Neural cell (in vitro differentiated cells): ENCODE results near the gene GLB1L2. TPM values are rescaled to one million over a fixed set of nuclear protein-coding genes. Genes with fewer than 3 reads are reported as not detected.

Source experiments
- H2AFZ ChIP-seq: fragments of 200-600, 300-800 bp; sonication (generic), shearing (Covaris generic); 2 replicates; pipeline ENCODE4 v1.6.0; 2014; ENCODE audit warnings: low read depth, mild to moderate bottlenecking, antibody characterized with exemption, low read length, moderate library complexity
- H3F3A ChIP-seq: fragments of 200-600 bp; shearing (Covaris generic); 2 replicates; pipeline ENCODE4 v1.6.1; 2016; ENCODE audit warnings: mild to moderate bottlenecking, moderate library complexity, mixed read lengths, antibody characterized with exemption, low read length; ENCODE audit not compliant: insufficient read depth, poor library complexity, severe bottlenecking
- H3K27ac ChIP-seq: fragments of 200-600, 300-800 bp; sonication (generic), shearing (Covaris generic); 2 replicates; pipeline ENCODE4 v1.5.1; 2014; ENCODE audit warnings: mild to moderate bottlenecking, low read length, moderate library complexity
- H3K27me3 ChIP-seq: fragments of 300-800, 200-600 bp; sonication (generic), shearing (Covaris generic); 2 replicates; pipeline ENCODE4 v1.6.0; 2014; ENCODE audit warnings: mild to moderate bottlenecking, low read depth, low read length, moderate library complexity; ENCODE audit not compliant: insufficient read depth
- H3K36me3 ChIP-seq: fragments of 300-800, 200-600 bp; sonication (generic), shearing (Covaris generic); 2 replicates; pipeline ENCODE4 v1.5.1; 2014; ENCODE audit warnings: mild to moderate bottlenecking, antibody characterized with exemption, low read length, moderate library complexity; ENCODE audit not compliant: insufficient read depth
- H3K4me2 ChIP-seq: fragments of 300-800, 200-600 bp; sonication (generic), shearing (Covaris generic); 2 replicates; pipeline ENCODE4 v1.6.0; 2014; ENCODE audit warnings: mild to moderate bottlenecking, low read length
- H3K4me3 ChIP-seq: fragments of 300-800, 200-600 bp; sonication (generic), shearing (Covaris generic); 2 replicates; pipeline ENCODE4 v1.5.1; 2014; ENCODE audit warnings: mild to moderate bottlenecking, low read length, moderate library complexity
- H3K79me2 ChIP-seq: fragments of 200-600 bp; shearing (Covaris generic); replicated peaks from 2 replicates; pipeline ENCODE4 v1.6.0; 2014; ENCODE audit warnings: mild to moderate bottlenecking, low read length, moderate library complexity; ENCODE audit not compliant: insufficient read depth
- H3K9ac ChIP-seq: fragments of 300-800, 200-600 bp; sonication (generic), shearing (Covaris generic); 2 replicates; pipeline ENCODE4 v1.6.1; 2016; ENCODE audit warnings: mild to moderate bottlenecking, low read length, mixed read lengths
- H3K9me2 ChIP-seq: fragments of 200-600 bp; shearing (Covaris generic); 2 replicates; pipeline ENCODE4 v1.6.1; 2016; ENCODE audit warnings: mild to moderate bottlenecking, low read length, mixed read lengths; ENCODE audit not compliant: insufficient read depth
- H3K9me3 ChIP-seq: fragments of 200-600, 300-800 bp; sonication (generic), shearing (Covaris generic); 2 replicates; pipeline ENCODE4 v1.6.1; 2016; ENCODE audit warnings: mild to moderate bottlenecking, mixed run types, low read length, moderate library complexity, mixed read lengths
- H4K20me1 ChIP-seq: fragments of 200-600 bp; shearing (Covaris generic); 2 replicates; pipeline ENCODE4 v1.6.1; 2016; ENCODE audit warnings: mild to moderate bottlenecking, mixed run types; ENCODE audit not compliant: insufficient read depth
- EP300 ChIP-seq: fragments of 450-650 bp; conservative IDR thresholded peaks from 2 replicates; pipeline ENCODE4 v1.6.1; 2014; ENCODE audit warnings: antibody characterized with exemption, mild to moderate bottlenecking, moderate library complexity; ENCODE audit not compliant: poor library complexity, severe bottlenecking
- EZH2 ChIP-seq: fragments of 200-600, 300-800 bp; shearing (Covaris generic), sonication (generic); IDR thresholded peaks from 2 replicates; pipeline ENCODE4 v1.6.1; 2014; ENCODE audit warnings: antibody characterized with exemption, low read length, borderline replicate concordance, mild to moderate bottlenecking; ENCODE audit not compliant: insufficient read depth, poor library complexity, severe bottlenecking
- MXI1 ChIP-seq: fragments of 450-650 bp; conservative IDR thresholded peaks from 2 replicates; pipeline ENCODE4 v1.6.1; 2014; ENCODE audit warnings: antibody characterized with exemption, mild to moderate bottlenecking; ENCODE audit not compliant: poor library complexity, severe bottlenecking
- POLR2AphosphoS5 ChIP-seq: IDR thresholded peaks from 2 replicates; pipeline ENCODE4 v1.6.1; 2012
- RAD21 ChIP-seq: fragments of 450-650 bp; conservative IDR thresholded peaks from 2 replicates; pipeline ENCODE4 v1.6.1; 2014; ENCODE audit warnings: antibody characterized with exemption, mild to moderate bottlenecking, moderate library complexity
- REST ChIP-seq: IDR thresholded peaks from 2 replicates; pipeline ENCODE4 v1.6.1; 2012; ENCODE audit warnings: borderline replicate concordance
- SMC3 ChIP-seq: fragments of 450-650 bp; conservative IDR thresholded peaks from 2 replicates; pipeline ENCODE4 v1.6.1; 2014; ENCODE audit warnings: antibody characterized with exemption, mild to moderate bottlenecking, moderate library complexity; ENCODE audit not compliant: poor library complexity
- TAF1 ChIP-seq: IDR thresholded peaks from 2 replicates; pipeline ENCODE4 v1.6.1; 2012; ENCODE audit warnings: low read depth
- polyA plus RNA-seq: library from polyadenylated mRNA; depleted of rRNA; stranded (reverse); fragments of >200 nt; gene quantifications from 2 replicates; pipeline ENCODE4 v1.2.3, GENCODE V29; 2014
- TF ChIP-seq, protein P1 (sequence below): fragments of 450-650 bp; IDR thresholded peaks from 2 replicates; pipeline ENCODE4 v1.5.1; 2014; ENCODE audit warnings: antibody characterized with exemption, mild to moderate bottlenecking, moderate library complexity; ENCODE audit not compliant: poor library complexity, severe bottlenecking

GLB1L2 gene
- polyA plus RNA-seq, 1 donor from 2014 or later, result 1.6 TPM

DNA sequence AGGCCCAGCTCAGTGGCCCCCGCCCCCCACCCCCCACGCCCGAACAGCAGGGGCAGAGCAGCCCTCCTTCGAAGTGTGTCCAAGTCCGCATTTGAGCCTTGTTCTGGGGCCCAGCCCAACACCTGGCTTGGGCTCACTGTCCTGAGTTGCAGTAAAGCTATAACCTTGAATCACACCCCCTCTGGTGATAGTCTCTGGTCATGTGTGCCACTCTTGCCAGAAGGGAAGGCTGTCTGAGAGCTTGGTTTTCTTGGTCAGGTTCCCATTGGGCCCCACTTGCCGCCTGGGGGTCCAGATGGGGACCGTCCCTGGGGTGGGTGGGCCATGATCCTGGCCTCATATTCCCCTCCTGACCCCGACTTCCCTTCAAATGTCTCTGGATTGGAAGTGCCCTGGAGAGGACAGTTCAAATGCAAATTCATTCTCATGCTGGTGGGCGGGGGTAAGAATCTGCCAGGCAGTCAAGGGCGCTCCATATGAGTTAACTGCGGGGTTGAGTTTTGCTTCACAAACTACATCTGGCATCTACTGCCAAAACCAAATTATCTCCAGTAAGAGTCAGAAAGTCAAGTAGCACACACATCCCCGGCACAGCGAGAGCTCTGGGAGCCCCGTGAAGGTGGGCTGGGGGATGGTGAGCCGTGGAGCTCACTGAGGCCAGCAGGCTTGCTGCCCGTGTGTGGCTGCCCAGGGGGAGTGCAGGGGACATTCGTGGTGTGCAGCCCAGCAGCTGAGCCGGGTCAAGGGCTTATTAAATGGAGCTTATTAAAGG lies 44.5 kb downstream of the GLB1L2 start:
- no peaks in the 10 kb centered on the region for H3K79me2 ChIP-seq
- H3K36me3 ChIP-seq, result no peaks in the 10 kb centered on the region
- TF ChIP-seq, protein P1, sequence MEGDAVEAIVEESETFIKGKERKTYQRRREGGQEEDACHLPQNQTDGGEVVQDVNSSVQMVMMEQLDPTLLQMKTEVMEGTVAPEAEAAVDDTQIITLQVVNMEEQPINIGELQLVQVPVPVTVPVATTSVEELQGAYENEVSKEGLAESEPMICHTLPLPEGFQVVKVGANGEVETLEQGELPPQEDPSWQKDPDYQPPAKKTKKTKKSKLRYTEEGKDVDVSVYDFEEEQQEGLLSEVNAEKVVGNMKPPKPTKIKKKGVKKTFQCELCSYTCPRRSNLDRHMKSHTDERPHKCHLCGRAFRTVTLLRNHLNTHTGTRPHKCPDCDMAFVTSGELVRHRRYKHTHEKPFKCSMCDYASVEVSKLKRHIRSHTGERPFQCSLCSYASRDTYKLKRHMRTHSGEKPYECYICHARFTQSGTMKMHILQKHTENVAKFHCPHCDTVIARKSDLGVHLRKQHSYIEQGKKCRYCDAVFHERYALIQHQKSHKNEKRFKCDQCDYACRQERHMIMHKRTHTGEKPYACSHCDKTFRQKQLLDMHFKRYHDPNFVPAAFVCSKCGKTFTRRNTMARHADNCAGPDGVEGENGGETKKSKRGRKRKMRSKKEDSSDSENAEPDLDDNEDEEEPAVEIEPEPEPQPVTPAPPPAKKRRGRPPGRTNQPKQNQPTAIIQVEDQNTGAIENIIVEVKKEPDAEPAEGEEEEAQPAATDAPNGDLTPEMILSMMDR, result no peak
- TF ChIP-seq MXI1 (no peak), RAD21 (no peak), TAF1 (no peak), REST (no peak), POLR2AphosphoS5 (no peak), EZH2 (no peak), SMC3 (no peak), EP300 (no peak)
- H3K9ac ChIP-seq, result no peak overlapping the region
- no peaks in the 10 kb centered on the region for H4K20me1 ChIP-seq
- H3K4me3 ChIP-seq, result no peak overlapping the region
- H3K9me3 ChIP-seq, result no peaks in the 10 kb centered on the region
- no peak overlapping the region for H3K27ac ChIP-seq
- H2AFZ ChIP-seq, result no peak overlapping the region
- H3K4me2 ChIP-seq, result no peak overlapping the region
- no peaks in the 10 kb centered on the region for H3F3A ChIP-seq
- no peaks in the 10 kb centered on the region for H3K9me2 ChIP-seq
- no peaks in the 10 kb centered on the region for H3K27me3 ChIP-seq

GRCh38 chr11:134377876-134378275 lies 46.1 kb downstream of the GLB1L2 start:
- no peak overlapping the region for H3K9ac ChIP-seq
- no peaks in the 10 kb centered on the region for H3K36me3 ChIP-seq
- H3K27me3 ChIP-seq, result no peaks in the 10 kb centered on the region
- no peaks in the 10 kb centered on the region for H4K20me1 ChIP-seq
- no peak overlapping the region for H3K4me2 ChIP-seq
- H3K79me2 ChIP-seq, result no peaks in the 10 kb centered on the region
- H3K27ac ChIP-seq, result no peak overlapping the region
- no peak overlapping the region for H3K4me3 ChIP-seq
- no peaks in the 10 kb centered on the region for H3K9me3 ChIP-seq
- no peak overlapping the region for H2AFZ ChIP-seq
- TF ChIP-seq POLR2AphosphoS5, result no peak
- TF ChIP-seq, protein P1, result no peak
- TF ChIP-seq MXI1, result no peak
- TF ChIP-seq REST, result no peak
- TF ChIP-seq EZH2, result no peak
- TF ChIP-seq TAF1, result no peak
- TF ChIP-seq RAD21, result no peak
- TF ChIP-seq SMC3, result no peak
- no peak for TF ChIP-seq EP300
- H3F3A ChIP-seq, result no peaks in the 10 kb centered on the region
- no peaks in the 10 kb centered on the region for H3K9me2 ChIP-seq
